Measurements from ENCODE around the gene BAAT.

DNA sequence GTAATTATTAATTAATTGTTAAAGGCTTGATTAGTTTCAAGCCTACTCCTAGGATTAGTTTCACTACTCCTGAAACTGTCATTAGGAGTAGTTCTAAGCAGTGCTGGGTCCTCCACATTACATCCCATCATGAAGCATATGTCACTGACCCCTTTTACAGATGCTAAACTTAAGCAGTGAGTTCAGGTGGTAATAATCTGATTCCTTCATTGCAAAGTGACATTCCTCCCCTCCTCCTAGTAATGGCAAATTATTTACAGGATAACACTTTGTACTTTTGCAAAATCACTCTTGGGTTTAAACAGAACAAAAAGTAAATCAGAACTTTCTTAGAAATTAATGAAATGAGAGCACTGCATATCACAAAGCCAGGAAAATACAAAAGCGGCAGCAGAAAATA lies 52.4 kb downstream of the BAAT start:
- TF ChIP-seq CTCF (IDR thresholded peaks at IDR 0.05) (no peak), POLR2A (IDR thresholded peaks at IDR 0.05) (no peak)
